GM18505 (cell line): ENCODE data around the gene TESK2.
"Not testable (repeated sequence)": the region's sequence is repeated elsewhere in the genome, so short reads cannot be mapped to it uniquely, and the experiment has no call there.

Experiments used
- ATAC-seq: cut with Tn5 transposase; IDR thresholded peaks from one replicate; pipeline ENCODE4 v1.9.1; 2021; ENCODE audit not compliant: unreplicated experiment
- POLR2A ChIP-seq: IDR thresholded peaks from 4 replicates; pipeline ENCODE4 v1.6.1; 2011; ENCODE audit warnings: borderline replicate concordance; ENCODE audit not compliant: insufficient read depth, insufficient read length; ENCODE audit errors: extremely low read depth

TESK2 gene

DNA sequence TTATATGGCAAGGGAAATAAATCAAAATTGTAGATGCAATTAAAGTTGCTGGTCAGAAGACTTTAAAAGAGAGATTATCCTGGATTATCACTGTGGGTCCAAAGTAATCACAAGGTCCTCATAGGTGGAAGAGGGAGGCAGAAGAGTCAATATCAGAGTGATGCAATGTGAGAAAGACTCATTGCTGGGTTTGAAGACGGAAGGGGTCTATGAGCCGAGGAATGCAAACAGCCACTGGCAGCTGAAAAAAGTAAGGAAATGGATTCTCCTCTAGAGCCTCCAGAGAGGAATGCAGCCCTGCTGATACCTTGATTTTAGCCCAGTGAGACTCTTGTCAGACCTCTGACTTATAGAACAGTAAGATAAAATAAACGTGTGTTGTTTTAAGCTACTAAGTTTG is 90.9 kb downstream of the TESK2 start:
- no peak for TF ChIP-seq POLR2A

DNA sequence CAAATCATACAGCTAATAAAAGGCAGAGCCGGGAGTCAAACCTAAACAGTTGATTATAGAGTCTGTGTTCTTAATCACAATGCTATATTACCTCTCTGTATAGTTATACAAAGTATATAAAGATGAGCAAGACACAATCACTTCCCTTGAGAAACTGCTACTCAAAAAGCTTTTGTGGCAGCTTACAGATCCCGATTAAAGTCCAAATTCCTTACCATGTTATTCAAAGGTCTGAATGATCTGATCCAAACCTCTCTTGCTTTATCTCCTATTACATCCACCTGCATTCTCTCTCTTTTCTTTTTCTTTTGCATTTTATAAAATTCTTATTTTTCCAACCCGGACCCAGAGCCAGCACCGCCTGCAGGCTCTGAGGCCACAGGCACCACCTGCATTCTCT is 93.7 kb downstream of the TESK2 start:
- ATAC-seq, result no peak
- no peak for TF ChIP-seq POLR2A

More for the DNA sequence above, 90.9 kb downstream of the TESK2 start:
- ATAC-seq, result no peak

DNA sequence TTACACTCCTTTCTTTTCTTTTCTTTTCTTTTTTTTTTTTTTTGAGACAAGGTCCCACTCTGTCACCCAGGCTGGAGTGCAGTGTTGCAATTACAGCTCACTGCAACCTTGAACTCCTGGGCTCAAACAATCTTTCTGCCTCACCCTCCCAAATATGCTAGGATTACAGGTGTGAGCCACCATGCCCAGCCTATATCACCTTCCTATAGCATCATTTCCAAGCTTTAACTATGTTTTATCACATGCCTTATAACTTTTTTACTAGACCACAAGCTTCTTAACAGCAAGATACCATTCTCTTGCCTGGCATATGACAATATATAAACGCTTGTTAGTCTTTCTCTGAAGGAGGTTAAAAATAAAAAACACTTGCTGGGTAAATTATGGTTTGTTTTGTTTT is 95.4 kb downstream of the TESK2 start:
- no peak for TF ChIP-seq POLR2A
- ATAC-seq, result no peak

DNA sequence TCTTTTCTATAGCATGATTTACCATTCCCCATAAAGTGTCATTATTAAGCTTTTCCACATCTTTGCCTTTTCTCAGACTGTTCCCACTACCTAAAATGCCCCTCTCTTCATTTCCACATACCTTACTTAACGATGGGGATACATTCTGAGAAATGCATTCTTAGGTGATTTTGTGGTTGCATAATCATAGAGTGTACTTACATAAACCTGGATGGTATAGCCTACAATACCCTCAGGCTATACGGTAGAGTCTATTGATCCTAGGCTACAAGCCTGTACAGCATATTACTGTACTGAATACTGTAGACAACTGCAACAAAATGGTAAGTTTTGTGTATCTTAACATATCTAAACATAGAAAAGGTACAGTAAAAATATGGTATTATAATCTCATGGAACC is 95.9 kb downstream of the TESK2 start:
- no peak for ATAC-seq
- TF ChIP-seq POLR2A, result no peak

DNA sequence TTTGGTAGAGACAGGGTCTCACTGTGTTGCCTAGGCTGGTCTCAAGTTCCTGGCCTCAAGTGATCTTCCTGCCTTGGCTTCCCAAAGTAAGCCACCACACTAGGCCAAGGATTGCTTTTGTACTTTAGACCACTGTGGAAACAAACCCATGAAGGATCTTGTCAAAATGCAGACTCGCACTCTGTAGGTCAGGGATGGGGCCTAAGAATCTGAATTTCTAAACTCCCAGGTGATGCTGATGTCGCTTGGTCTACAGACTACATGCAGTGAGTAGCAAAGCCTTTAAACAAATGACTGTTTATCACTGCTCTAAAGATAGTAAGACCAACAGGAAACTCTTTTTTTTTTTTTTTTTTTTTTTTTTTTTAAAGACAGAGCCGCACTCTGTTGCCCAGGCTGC is 96.6 kb downstream of the TESK2 start:
- no peak for TF ChIP-seq POLR2A
- peak; percentile 45 for ATAC-seq

DNA sequence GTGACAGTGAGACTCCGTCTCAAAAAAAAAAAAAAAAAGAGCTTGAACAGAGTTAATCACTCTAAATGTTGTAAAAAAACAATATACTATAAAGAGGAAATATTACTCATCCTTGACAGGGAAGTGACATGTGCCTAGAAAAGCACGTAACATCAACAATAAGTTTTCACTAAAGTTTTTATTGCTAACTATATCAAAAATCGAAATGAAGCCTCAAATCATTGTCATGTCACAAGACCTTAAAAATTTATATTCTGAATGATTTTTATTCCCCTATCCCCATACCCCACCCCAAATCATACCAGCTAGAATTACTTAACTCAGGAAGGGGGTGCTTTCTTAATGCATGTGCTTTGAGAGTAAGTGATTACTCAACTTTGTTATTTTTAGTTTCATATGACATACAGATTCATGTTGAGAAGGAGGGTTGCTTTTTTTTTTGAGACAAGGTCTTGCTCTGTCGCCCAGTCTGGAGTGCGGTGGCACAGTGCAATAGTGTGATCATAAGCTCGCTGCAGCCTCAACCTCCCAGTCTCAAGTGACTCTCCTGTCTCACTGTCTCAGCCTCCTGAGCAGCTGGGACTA is 97.2 kb downstream of the TESK2 start:
- peak; percentile 39 for TF ChIP-seq POLR2A
- peak; percentile 79 for ATAC-seq

DNA sequence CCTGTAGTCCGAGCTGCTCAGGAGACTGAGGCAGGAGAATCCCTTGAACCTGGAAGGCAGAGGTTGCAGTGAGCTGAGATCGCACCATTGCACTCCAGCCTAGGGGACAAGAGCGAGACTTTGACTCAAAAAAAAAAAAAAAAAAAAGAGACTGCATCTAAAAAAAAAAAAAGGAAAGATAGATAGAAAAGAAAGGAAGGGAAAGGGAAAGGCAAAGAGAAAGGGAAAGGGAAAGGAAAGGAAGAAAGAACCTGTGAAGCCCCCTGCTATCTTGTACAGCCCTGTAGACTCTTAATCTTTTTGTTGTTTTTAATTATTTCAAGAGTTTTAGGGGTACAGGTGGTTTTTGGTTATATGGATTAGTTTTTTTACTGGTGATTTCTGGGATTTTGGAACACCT is 104.7 kb downstream of the TESK2 start:
- TF ChIP-seq POLR2A, result no peak
- no peak for ATAC-seq

DNA sequence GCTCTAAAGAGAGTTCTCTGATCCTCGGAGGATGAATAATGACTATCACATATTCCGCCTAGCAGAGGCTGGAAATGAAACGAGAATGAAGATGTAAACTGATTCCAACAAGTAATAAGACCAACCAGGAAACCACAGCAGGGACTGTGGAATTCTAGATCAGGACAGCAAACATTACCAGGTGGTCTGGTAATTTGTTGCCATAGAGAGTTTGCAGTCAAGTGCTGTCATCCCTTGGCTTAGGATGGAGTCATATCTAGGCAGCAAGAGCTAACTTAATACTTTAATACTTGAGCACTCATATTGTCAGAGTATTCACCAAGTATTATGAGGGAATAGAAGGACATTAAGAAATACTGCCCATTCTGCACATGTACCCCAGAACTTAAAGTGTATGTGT is 105.7 kb downstream of the TESK2 start:
- ATAC-seq, result no peak
- TF ChIP-seq POLR2A, result no peak

DNA sequence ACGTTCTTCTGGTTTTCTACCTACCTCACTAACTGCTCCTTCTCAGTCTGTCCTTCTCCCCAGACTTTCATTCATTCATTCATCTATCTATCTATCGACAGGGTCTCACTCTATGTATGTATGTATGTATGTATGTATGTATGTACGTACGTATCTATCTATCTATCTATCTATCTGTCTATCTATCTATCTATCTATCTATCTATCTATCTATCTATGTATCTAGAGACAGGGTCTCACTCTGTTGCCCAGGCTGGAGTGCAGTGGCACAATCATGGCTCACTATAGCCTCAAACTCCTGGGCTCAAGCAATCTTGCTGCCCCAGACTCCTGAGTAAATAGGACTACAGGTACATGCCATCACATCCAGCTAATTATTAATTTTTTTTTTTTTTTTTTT is 106.8 kb downstream of the TESK2 start:
- ATAC-seq, result not testable (repeated sequence)

DNA sequence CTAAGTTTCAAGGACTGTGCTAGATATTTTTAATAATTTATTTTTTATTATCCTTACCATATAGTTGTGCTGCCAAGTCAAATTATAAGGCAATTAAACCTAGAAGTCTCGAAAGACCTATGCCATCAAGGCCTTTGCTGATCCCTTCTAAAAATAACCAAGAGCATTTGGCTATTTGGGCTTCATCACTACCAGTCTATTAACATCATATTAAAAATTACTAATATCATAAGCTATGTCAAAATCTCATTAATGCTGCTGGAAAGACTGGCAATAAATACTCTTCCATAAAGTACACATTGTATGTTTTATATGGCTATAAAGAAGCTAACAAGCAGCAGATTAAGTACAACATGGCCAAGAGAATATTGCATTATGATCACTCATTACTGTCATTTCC is 107.8 kb downstream of the TESK2 start:
- no peak for ATAC-seq
- no peak for TF ChIP-seq POLR2A

DNA sequence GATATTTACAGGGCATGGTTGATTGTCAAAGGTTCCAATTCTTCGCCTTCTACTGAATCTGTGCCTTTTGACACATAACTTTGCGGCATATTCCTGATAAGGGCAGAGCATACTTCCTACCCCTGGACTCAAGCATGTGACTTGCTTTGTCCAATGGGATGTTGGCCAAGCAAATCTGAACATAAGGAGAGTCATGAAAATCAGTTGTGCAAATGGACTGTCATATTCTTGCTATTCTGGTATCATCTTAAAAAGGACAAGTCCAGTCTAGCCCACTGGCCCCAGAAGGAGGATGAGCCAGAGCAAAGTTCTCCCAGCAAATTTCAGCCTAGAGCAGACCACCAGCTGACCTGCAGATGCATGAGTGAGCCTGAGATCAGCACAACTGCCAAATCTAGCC is 109.7 kb downstream of the TESK2 start:
- no peak for TF ChIP-seq POLR2A
- no peak for ATAC-seq

DNA sequence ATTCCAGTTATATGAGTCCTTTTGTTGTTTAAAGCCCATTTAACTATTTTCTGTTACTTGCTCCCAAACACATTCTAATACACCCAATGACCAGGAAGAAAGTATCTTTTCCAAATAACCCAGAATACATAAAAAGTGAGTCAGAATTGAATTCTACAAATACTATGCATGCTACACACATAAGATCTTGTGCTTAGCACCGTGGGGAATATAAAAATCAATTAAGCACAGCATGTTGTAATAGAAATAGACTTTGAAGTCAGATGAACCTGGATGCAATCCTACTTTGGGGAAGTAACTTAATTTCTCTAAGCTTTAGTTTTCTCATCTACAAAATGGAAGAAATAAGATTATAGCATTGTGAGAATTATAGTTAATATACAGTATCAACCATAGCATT is 110.2 kb downstream of the TESK2 start:
- TF ChIP-seq POLR2A, result no peak

DNA sequence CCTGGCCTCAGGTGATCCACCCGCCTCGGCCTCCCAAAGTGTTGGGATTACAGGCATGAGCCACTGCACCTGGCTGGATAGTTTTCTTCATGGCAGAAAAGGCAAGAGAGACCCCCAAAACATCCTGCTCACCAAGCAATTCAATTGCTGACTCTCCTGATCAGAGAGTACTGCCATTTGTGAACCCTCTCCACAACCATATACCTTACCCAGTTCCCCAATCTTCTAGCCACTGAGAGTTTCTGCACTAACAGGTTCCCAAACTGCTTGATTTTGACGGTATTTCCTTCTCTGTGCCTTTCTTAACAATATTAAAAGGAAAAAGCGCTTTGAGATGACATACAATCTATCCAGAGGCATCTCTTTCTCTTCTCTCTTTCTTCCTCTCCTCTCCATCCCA is 110.8 kb downstream of the TESK2 start:
- TF ChIP-seq POLR2A, result no peak
- no peak for ATAC-seq

More for the DNA sequence above, 110.2 kb downstream of the TESK2 start:
- no peak for ATAC-seq

DNA sequence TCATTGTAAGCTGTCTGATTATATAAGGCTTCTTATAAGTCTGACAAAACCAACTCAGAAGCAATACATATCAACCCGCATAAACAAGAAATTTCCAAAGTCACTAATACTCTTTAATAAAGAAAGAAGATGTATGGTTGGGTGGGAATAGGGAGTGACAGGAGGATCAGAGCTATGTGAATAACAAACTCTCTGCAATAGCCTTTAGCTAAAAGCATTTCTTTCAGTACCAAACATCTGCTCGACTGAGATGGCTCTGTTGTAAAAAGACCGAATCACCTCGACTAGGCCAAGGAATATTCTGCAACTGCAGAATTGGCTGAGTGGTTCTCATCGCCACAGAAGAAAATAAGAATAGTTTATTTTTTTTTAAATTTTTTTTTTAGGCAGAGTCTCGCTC is 111.4 kb downstream of the TESK2 start:
- no peak for ATAC-seq
- TF ChIP-seq POLR2A, result no peak

DNA sequence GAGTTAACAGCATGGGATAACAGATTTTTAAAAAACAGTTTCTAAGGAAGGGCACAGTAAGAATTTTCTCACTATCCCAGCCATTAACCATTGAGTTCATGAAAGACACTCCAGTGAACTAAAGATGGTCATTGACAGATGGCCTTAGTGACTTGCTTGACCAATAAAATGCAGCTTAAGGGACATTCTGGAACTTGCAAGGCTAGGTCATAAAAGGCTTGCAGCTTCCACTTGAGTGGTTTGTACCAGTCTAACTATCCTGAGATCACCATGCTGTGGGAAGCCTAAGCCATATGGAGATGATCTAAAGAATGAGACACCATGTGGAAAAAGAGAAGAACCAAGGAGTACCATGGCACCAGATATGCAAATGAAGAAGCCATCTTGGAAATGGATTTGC is 112.8 kb downstream of the TESK2 start:
- no peak for TF ChIP-seq POLR2A
- ATAC-seq, result no peak
